Measurements from ENCODE around the gene STYXL2. TPM values are rescaled to one million over a fixed set of nuclear protein-coding genes. Genes with fewer than 3 reads are reported as not detected.

Gene STYXL2
- total and polyA plus RNA-seq, 2 of the 4 experiments (the other 2 are of a cell fraction) = not detected

DNA sequence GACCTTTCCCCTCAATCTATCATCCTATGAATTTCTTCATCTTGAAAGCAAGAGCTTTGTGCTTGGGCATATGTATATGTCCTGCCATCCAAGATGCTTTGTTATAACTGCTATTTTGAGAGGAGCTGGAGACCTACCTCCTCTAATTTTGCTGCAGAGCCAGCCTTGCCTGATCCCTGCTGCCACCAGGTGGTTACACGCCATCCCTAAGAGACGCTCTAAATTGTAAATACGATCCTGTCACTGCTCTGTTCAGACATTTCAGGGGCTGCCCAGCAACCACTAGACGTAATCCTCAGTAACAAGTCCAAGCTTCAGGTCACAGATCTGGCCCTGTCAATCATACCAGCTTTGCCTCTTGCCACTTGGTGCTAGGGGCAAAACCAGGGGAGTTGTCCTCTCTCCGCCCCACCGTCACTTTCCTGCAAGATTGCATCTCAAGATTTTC, 36.6 kb upstream of the STYXL2 start:
- in situ Hi-C loops (cut with MboI; ENCODE audit: low sequenced_read_pairs) = loop anchor here (10.0 kb wide), 2 partner anchors 142 to 582 kb away; no protein-coding TSS in a partner anchor

More for the DNA sequence above, 36.6 kb upstream of the STYXL2 start:
- H2AK5ac ChIP-seq (ENCODE audit: low read depth, low read length) = no peak overlapping the region
- H4K91ac ChIP-seq (ENCODE audit: insufficient read depth, low read depth, low read length) = no peak overlapping the region
- H3K56ac ChIP-seq (ENCODE audit: extremely low read depth, insufficient read depth, low read length) = no peak overlapping the region
- DNase-seq (peak; percentile 9), ATAC-seq (ENCODE audit: low read depth) (no peak; the same call in 1 of the 2 replicates)
- no peak overlapping the region for H2BK20ac ChIP-seq (ENCODE audit: low read depth, low read length)
- no peak for TF ChIP-seq RCOR1 (IDR thresholded peaks at IDR 0.05; ENCODE audit: insufficient replicate concordance, low read length)
- TF ChIP-seq, protein P1, sequence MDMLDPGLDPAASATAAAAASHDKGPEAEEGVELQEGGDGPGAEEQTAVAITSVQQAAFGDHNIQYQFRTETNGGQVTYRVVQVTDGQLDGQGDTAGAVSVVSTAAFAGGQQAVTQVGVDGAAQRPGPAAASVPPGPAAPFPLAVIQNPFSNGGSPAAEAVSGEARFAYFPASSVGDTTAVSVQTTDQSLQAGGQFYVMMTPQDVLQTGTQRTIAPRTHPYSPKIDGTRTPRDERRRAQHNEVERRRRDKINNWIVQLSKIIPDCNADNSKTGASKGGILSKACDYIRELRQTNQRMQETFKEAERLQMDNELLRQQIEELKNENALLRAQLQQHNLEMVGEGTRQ (IDR thresholded peaks at IDR 0.05; ENCODE audit: low read depth, low read length) = no peak
- no peak for TF ChIP-seq BHLHE40 (IDR thresholded peaks at IDR 0.05; ENCODE audit: low read depth, low read length)
- no peak for TF ChIP-seq CEBPB (IDR thresholded peaks at IDR 0.05; ENCODE audit: low read depth, low read length)
- TF ChIP-seq RAD21 (IDR thresholded peaks at IDR 0.05; ENCODE audit: low read length) = peak; percentile 34; the same call in 1 of the 2 replicates
- no peak for TF ChIP-seq FOS (IDR thresholded peaks at IDR 0.05; ENCODE audit: low read depth, low read length)
- no peak for TF ChIP-seq POLR2A (IDR thresholded peaks at IDR 0.05; ENCODE audit: low read depth, low read length)
- no peak for TF ChIP-seq MAFK (IDR thresholded peaks at IDR 0.05; ENCODE audit: low read depth, low read length)
- no peak for TF ChIP-seq MXI1 (IDR thresholded peaks at IDR 0.05; ENCODE audit: borderline replicate concordance, low read depth, low read length)
- TF ChIP-seq, protein P2, sequence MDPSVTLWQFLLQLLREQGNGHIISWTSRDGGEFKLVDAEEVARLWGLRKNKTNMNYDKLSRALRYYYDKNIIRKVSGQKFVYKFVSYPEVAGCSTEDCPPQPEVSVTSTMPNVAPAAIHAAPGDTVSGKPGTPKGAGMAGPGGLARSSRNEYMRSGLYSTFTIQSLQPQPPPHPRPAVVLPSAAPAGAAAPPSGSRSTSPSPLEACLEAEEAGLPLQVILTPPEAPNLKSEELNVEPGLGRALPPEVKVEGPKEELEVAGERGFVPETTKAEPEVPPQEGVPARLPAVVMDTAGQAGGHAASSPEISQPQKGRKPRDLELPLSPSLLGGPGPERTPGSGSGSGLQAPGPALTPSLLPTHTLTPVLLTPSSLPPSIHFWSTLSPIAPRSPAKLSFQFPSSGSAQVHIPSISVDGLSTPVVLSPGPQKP (IDR thresholded peaks at IDR 0.05; ENCODE audit: borderline replicate concordance, low read depth, low read length) = no peak
- peak; percentile 32 for TF ChIP-seq SMC3 (IDR thresholded peaks at IDR 0.05; ENCODE audit: low read depth, low read length)
- no peak for TF ChIP-seq RFX5 (IDR thresholded peaks at IDR 0.05; ENCODE audit: low read depth, low read length)
- TF ChIP-seq, protein P3, sequence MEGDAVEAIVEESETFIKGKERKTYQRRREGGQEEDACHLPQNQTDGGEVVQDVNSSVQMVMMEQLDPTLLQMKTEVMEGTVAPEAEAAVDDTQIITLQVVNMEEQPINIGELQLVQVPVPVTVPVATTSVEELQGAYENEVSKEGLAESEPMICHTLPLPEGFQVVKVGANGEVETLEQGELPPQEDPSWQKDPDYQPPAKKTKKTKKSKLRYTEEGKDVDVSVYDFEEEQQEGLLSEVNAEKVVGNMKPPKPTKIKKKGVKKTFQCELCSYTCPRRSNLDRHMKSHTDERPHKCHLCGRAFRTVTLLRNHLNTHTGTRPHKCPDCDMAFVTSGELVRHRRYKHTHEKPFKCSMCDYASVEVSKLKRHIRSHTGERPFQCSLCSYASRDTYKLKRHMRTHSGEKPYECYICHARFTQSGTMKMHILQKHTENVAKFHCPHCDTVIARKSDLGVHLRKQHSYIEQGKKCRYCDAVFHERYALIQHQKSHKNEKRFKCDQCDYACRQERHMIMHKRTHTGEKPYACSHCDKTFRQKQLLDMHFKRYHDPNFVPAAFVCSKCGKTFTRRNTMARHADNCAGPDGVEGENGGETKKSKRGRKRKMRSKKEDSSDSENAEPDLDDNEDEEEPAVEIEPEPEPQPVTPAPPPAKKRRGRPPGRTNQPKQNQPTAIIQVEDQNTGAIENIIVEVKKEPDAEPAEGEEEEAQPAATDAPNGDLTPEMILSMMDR (conservative IDR thresholded peaks at IDR 0.05; ENCODE audit: low read depth, low read length) = peak; percentile 32; the same call in 1 of the 2 replicates
- TF ChIP-seq CHD1 (IDR thresholded peaks at IDR 0.05; ENCODE audit: low read depth, low read length) = no peak
- no peak for TF ChIP-seq NFE2L2 (IDR thresholded peaks at IDR 0.05; ENCODE audit: low read depth, low read length)
- no peak for TF ChIP-seq MAZ (IDR thresholded peaks at IDR 0.05; ENCODE audit: borderline replicate concordance, low read depth, low read length)
- H3K27ac ChIP-seq (ENCODE audit: insufficient read depth, low read length) = no peak overlapping the region
- no peaks in the 10 kb centered on the region for H3K27me3 ChIP-seq (ENCODE audit: control insufficient read depth, insufficient read depth, low read length)
- no peaks in the 10 kb centered on the region for H3K9me3 ChIP-seq (ENCODE audit: control insufficient read depth, insufficient read depth, low read length)
- dilution Hi-C loops (cut with HindIII; ENCODE audit: low sequenced_read_pairs, unreplicated experiment) = no loop called here
- no peak overlapping the region for H3K9ac ChIP-seq (ENCODE audit: low read depth, low read length)
- no peak overlapping the region for H3K23ac ChIP-seq (ENCODE audit: low read depth, low read length)
- H3K4ac ChIP-seq (ENCODE audit: low read depth, low read length) = no peak overlapping the region
- no peaks in the 10 kb centered on the region for H4K20me1 ChIP-seq (ENCODE audit: insufficient read depth, low read length)
- H3K14ac ChIP-seq (replicated peaks; ENCODE audit: low read depth, low read length) = no peak overlapping the region
- H4K5ac ChIP-seq (ENCODE audit: low read depth, low read length) = no peak overlapping the region
- no peak overlapping the region for H2BK5ac ChIP-seq (ENCODE audit: low read depth, low read length, poor library complexity, severe bottlenecking)
- no peak overlapping the region for H2BK120ac ChIP-seq (ENCODE audit: low read depth, low read length)
- CTCF ChIA-PET = interaction anchor here (0.8 to 4.8 kb wide), 5 partner anchors 143 to 483 kb away, joined by 3 to 41 read pairs (median 3); no protein-coding TSS in a partner anchor
- peaks cover 6% of the 10 kb centered on the region; the same call in 1 of the 2 replicates for H3K9me1 ChIP-seq (ENCODE audit: insufficient read depth, low read length)
- H2AK9ac ChIP-seq (replicated peaks; ENCODE audit: low read depth, low read length, poor library complexity) = no peak overlapping the region
- no peak overlapping the region for H2BK15ac ChIP-seq (ENCODE audit: low read depth, low read length)
- WGBS, 2 experiments (ENCODE audit: extremely low coverage in 2 of 2, insufficient read length in 1 of 2) = 40% methylated on average over 1 of the region's 6 CpGs; no CpG with 5 or more reads in 1 of the 2 experiments
- H3K36me3 ChIP-seq (ENCODE audit: control insufficient read depth, insufficient read depth, low read length) = no peaks in the 10 kb centered on the region
- H2AFZ ChIP-seq (replicated peaks; ENCODE audit: low read length, poor library complexity) = no peak overlapping the region
- intact Hi-C loops (cut with micrococcal nuclease) = loop anchor here (5.0 kb wide), 1 partner anchor 570 kb away; no protein-coding TSS in a partner anchor
- BruUV-seq (replicated peaks) = no TSS peak
- no peak overlapping the region for H3K4me2 ChIP-seq (ENCODE audit: low read depth, low read length)
- POLR2A ChIA-PET (ENCODE audit: unreplicated experiment) = no interaction called here
- H3K79me1 ChIP-seq (ENCODE audit: low read depth in 1 of 2, low read length in 2 of 2) = no peaks in the 10 kb centered on the region
- H3K4me3 ChIP-seq (ENCODE audit: insufficient read depth, low read depth, low read length) = no peak overlapping the region
- no peak overlapping the region for H3K18ac ChIP-seq (ENCODE audit: low read depth, low read length)
- H3K4me1 ChIP-seq (ENCODE audit: control insufficient read depth, insufficient read depth, low read length) = no peaks in the 10 kb centered on the region
- H4K8ac ChIP-seq (ENCODE audit: low read depth in 2 of 2, low read length in 2 of 2) = no peak overlapping the region

All from IMR-90 (cell line).